OCI-M1 (cell line): Measurements from ENCODE around the gene EGLN3.

ENCODE experiments used
- DNase-seq: peaks from one replicate; lab custom pipeline; 2025; lab: John Stamatoyannopoulos, UW

EGLN3 gene

DNA sequence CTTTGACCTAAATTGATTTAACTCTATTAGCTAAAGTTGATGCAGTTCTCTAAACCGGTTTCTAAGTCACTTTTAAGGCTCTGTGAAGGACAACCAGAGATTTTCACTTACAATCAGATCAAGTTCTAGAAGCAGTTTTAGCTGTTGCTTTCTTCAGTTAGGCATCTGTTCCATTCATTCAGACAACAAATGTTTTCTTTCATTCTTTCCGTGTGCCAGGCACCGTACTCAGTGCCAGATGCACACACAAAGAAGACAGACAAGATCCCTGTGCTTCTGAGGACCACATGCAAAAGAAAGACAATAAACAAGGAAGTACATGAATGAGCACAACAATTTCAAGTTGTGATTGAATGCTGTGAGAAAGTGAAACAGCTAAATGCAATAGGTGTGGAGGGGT is 11.1 kb upstream of the EGLN3 start:
- DNase-seq: no peak

DNA sequence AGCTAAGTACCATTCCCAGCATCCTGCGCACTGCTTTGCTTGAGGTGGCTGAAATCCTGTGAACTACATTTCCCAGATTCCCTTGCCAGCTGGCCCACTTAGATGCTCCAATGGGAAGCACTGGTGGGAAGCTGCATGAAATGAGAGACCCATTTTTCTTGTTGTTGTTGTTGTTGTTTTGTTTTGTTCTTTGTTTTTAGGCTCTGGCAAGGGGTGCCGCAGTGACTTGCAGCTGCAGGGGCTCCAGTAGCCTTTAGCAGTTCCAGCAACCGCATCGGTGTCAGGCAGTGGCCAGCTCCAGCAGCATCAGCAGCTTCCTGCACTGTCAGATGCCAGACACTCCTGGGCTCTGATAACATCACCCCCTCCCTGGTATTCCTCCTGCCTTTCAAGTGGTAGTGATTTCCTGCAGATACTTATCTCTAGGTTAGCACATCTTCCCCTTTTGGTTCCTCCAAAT is 8.8 kb upstream of the EGLN3 start:
- DNase-seq: no peak

DNA sequence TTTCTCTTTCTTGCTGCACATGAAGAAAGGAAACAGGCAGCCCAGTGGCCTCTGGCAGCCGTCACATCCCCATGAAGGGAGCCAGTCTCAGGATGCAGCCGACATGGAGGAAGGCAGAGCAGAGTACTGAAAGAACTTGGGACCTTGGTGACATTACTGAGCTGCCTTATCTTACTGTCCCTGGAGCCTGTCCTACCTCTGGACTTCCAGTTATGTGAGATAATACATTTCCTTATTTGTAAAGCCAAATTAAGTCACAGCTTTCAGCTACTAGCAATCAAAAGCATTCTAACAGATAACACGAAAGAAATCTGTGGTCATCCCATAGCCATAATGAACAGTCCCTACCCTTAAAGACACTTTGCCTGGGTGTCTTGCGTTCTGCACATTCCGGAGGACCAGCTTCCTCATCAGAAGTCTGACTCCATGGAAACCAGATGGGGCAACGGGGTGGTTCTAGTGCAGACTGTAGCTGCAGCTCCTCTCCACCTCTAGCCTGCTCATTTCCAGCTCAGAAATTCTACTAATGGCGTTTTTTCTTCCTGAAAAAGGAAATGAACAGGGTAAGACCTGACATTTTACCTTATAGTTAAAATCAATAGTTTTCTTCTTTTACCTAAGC is 7.8 kb upstream of the EGLN3 start:
- peak; percentile 9 for DNase-seq

DNA sequence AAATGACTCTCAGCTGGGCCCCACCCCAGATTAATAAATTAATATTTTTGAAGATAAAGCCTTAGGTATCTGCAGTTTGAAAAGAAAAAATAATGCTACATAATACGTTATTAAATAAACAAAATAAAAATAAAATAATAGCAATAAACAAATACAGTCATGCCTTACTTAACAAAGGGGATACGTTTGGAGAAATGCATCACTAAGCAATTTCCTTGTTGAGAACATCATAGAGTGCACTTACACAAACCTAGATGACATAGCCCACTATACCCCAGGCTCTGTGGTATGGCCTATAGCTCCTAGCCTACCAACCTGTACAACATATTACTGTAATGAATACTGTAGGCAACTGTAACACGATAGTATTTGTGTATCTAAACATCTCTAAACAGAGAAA is 7.1 kb upstream of the EGLN3 start:
- DNase-seq: no peak

- DNase-seq: no peak
Observed at GRCh38 chr14:33957299-33957698, 6.4 kb upstream of the EGLN3 start.

DNA sequence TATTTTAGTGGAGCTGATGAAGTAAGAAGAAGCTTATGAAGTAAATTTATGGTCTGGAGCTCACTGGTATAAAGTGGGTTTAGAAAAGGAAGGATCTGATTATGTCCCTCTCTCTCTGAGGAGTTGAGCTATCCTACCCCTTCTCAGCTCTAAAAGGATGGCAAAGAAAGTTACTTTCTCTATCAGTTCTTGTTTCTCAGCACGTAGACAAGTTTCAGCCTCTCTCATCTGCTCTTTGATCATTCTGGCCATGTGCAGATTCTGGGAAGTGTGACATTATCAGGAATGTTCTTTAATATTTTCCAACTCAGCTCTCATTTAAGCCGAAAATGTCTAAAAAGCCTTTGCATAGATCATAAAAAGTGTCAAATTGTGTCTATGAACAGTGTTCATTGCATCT is 5.8 kb upstream of the EGLN3 start:
- no peak for DNase-seq

- no peak for DNase-seq
Observed at GRCh38 chr14:33954016-33954598, 3.2 kb upstream of the EGLN3 start.

DNA sequence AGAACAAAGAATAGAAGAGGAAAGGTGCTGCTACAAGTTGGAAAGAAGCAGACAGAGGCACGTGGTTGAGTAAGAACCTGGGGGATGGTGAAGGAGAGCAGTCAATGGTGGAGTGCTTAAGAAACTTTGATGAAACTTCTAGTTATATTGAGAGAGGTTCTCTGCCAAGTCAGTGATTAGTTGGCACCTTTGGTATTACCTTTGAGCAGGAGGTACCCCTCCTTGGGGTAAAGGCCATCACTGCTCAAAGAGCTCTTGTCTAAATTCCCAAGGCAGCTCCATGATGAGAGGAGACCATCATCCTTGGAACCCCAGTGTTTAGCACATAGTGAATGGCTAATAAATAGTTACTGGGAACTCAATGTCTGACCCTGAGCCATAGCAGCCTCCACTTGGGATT is 1.7 kb upstream of the EGLN3 start:
- DNase-seq: no peak

DNA sequence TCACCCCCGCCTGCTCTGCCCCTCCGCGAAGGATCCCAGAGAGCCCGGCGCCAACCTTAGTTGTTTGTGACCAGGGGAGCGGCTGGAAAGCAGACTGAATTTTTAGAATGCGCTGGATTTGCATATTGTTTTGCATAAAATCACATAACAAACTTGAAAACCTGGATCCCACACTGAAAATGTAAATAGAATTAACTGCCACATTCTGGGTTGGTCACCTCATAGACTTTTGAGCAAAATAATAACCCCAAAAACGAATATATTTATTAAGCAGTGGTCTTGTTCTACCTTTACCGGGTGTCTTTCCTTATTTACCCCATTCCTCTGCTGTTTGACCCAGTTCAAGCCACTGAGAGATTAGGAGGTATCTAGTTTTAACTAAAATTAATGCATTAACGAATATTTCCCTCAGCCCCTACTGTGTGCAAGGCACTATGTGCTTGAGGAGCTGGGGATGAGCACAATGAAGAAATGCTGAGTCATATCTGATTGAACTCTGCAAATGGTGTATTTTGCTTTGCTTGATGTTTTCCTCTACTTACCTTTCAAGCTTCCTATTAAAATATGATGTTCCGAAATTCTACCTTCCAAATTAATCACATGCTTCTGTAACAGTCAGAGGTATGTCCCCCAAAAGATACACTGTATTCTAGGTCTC is 438 bp upstream of the EGLN3 start:
- DNase-seq: no peak

- no peak for DNase-seq
Observed at GRCh38 chr14:33949411-33949893, 1.4 kb downstream of the EGLN3 start.

GRCh38 chr14:33948869-33949408 is 1.9 kb downstream of the EGLN3 start:
- no peak for DNase-seq

- DNase-seq: no peak
Observed at GRCh38 chr14:33948145-33948868, 2.6 kb downstream of the EGLN3 start.

DNA sequence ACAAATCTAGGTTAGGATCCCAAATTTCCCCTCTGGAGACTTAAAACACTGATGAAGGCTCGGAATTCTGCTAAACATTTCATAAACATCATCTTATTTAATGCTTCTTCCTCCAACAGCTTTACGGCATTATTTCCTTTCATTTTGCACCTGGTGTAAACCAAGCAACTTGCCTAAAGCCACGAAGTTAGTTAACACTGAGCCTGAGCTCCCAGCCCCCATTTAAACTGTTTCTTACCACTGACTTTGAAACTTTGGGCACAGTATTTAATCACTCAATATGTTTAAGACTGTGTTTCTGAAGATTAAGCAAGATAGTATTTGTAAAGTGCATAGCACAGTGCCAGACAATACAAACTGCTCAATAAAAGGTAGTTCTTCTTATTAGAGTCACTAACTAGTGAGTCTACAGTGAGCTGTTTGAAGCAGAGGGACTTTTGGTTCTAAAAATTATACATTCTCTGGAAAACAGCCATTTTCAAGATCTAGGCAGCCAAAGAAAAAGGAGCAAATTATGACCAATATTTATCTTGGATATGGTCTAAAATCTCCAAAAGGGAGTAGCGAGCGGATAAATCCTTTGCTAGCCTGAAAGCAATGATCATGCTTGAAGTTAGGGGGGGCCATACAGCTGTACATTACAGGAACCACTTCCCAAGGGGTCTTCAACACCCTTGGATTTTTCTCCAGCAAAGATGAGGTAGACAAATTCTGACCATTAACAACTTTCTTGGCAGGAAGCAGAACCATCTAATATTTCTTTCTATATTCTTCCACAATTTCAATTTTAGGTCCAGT is 4.0 kb downstream of the EGLN3 start:
- DNase-seq: no peak

DNA sequence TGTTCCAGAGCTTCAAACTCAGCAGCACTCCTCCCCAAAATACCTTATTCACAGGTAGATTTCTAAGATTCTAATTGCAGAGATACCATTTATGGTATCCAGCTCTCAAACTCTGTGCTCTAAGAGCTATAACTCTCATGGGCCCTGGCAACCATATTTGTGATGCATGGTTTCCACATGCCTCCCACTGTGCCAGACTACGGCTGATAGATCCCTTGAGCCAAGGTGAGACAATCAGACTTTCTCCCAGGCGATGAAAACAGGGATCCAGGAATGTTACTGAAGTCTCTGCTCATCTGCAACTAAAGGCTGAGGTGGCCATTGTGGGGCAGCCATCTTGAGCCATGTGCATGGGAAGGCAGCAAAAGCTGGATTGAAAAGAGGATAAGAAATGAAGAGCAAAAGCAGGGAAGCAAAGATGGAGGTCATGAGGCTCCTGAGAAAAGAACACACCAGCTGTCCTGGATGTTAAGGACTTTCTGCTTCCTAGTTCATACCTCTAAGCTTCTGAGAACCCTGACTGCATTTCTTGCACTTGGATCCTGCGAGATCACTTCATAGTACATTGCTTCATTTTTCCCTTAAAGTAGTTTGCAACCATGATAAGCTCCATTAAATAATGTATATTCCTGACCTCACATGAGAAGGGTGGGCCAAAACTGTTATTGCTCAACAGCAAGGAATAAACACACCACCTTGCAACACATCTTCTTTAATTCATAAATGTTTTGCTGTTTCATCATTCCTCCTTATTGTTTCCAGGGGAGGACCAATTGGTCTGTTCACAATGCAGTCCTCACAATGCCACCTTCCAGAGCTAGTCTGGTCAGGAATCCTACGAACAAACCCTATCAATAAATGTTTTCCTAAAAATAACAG is 5.4 kb downstream of the EGLN3 start:
- no peak for DNase-seq

GRCh38 chr14:33943096-33943883 is 7.6 kb downstream of the EGLN3 start:
- DNase-seq: no peak

DNA sequence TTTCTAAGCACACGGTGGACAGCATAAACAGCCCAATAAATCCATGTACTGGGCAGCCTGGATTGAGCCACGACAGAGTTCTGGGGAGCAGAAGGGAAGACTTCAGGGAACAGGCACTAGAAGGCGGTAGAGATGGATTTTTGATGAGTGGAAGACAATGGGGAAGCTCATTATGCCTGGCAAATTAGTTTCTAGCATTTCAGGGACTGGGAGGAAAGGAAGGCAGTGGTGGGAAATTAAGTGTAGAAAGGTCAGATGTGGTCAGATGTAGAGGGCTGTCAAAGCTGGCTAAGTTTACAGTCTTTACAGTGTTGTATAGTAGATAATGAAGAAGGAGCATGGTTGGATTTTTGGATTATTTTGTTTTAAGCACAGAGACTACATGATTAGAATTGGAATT is 9.2 kb downstream of the EGLN3 start:
- DNase-seq: no peak

- no peak for DNase-seq
Observed at GRCh38 chr14:33940561-33941011, 10.3 kb downstream of the EGLN3 start.

GRCh38 chr14:33938131-33938949 is 12.5 kb downstream of the EGLN3 start:
- no peak for DNase-seq

- no peak for DNase-seq
Observed at GRCh38 chr14:33936391-33936790, 14.5 kb downstream of the EGLN3 start.
